Measurements from ENCODE around the gene LSS.

- TF ChIP-seq, protein P1, sequence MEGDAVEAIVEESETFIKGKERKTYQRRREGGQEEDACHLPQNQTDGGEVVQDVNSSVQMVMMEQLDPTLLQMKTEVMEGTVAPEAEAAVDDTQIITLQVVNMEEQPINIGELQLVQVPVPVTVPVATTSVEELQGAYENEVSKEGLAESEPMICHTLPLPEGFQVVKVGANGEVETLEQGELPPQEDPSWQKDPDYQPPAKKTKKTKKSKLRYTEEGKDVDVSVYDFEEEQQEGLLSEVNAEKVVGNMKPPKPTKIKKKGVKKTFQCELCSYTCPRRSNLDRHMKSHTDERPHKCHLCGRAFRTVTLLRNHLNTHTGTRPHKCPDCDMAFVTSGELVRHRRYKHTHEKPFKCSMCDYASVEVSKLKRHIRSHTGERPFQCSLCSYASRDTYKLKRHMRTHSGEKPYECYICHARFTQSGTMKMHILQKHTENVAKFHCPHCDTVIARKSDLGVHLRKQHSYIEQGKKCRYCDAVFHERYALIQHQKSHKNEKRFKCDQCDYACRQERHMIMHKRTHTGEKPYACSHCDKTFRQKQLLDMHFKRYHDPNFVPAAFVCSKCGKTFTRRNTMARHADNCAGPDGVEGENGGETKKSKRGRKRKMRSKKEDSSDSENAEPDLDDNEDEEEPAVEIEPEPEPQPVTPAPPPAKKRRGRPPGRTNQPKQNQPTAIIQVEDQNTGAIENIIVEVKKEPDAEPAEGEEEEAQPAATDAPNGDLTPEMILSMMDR (IDR thresholded peaks at IDR 0.05): no peak
- TF ChIP-seq POLR2A (IDR thresholded peaks at IDR 0.05): no peak
These were observed 71.1 kb downstream of the LSS start for GRCh38 chr21:46157396-46157986.
